HG03521 (cell line): ENCODE data around the gene NKAIN4.

Source experiments
- ATAC-seq: cut with Tn5 transposase; IDR thresholded peaks from one replicate; pipeline ENCODE4 v1.9.1; 2021; ENCODE audit warnings: mild to moderate bottlenecking, moderate library complexity; ENCODE audit not compliant: unreplicated experiment

Gene NKAIN4

GRCh38 chr20:63220696-63221399 is 33.4 kb downstream of the NKAIN4 start:
- no peak for ATAC-seq

GRCh38 chr20:63219866-63220521 is 34.3 kb downstream of the NKAIN4 start:
- ATAC-seq = no peak

- ATAC-seq = no peak
These were observed 34.8 kb downstream of the NKAIN4 start for GRCh38 chr20:63219447-63219821.

GRCh38 chr20:63218701-63219446 is 35.4 kb downstream of the NKAIN4 start:
- ATAC-seq = no peak

GRCh38 chr20:63217706-63218105 is 36.6 kb downstream of the NKAIN4 start:
- ATAC-seq = no peak

- no peak for ATAC-seq
These were observed 37.3 kb downstream of the NKAIN4 start for GRCh38 chr20:63216849-63217471.

- peak; percentile 84 for ATAC-seq
These were observed 38.0 kb downstream of the NKAIN4 start, which contains the start of gene YTHDF1 for GRCh38 chr20:63216041-63216848. Gene YTHDF1, minus strand, starts transcription at chr20:63216131. Its CDS starts 239 bp downstream, at chr20:63215892.

- peak; percentile 26 for ATAC-seq
These were observed 38.9 kb downstream of the NKAIN4 start for GRCh38 chr20:63215101-63216040.

GRCh38 chr20:63214514-63214913 is 39.7 kb downstream of the NKAIN4 start:
- no peak for ATAC-seq

GRCh38 chr20:63212792-63213191 is 41.5 kb downstream of the NKAIN4 start:
- no peak for ATAC-seq

- no peak for ATAC-seq
These were observed 41.9 kb downstream of the NKAIN4 start for GRCh38 chr20:63212393-63212730.

- no peak for ATAC-seq
These were observed 44.2 kb downstream of the NKAIN4 start for GRCh38 chr20:63210011-63210605.

GRCh38 chr20:63208346-63208909 is 45.8 kb downstream of the NKAIN4 start:
- no peak for ATAC-seq

GRCh38 chr20:63206878-63207277 is 47.4 kb downstream of the NKAIN4 start:
- ATAC-seq = no peak

- ATAC-seq = no peak
These were observed 48.4 kb downstream of the NKAIN4 start for GRCh38 chr20:63205896-63206295.

GRCh38 chr20:63204362-63204761 is 49.9 kb downstream of the NKAIN4 start:
- ATAC-seq = no peak

GRCh38 chr20:63202811-63203526 is 51.3 kb downstream of the NKAIN4 start:
- ATAC-seq = no peak

GRCh38 chr20:63202021-63202420 is 52.2 kb downstream of the NKAIN4 start:
- ATAC-seq = no peak
